Keratinocyte (primary cell): ENCODE results near the gene FSTL1. TPM values are rescaled to one million over a fixed set of nuclear protein-coding genes. Genes with fewer than 3 reads are reported as not detected.

Experiments
- DNase-seq: peaks from one replicate; pipeline ENCODE4 v3.0.0-alpha.2; 2011; ENCODE audit warnings: low read depth, missing footprints, low spot score
- FAIRE-seq: peaks from 2 replicates; lab custom pipeline; 2011; peaks lifted over from hg19 to GRCh38; lab: Jason Lieb, UNC
- H2AFZ ChIP-seq: 2 replicates; pipeline ENCODE4 v1.6.0; 2012; ENCODE audit warnings: low read length, control low read depth, inconsistent platforms; ENCODE audit not compliant: control insufficient read depth
- H3K27ac ChIP-seq: 2 replicates; pipeline ENCODE4 v1.5.1; 2011; ENCODE audit warnings: low read length; ENCODE audit not compliant: control insufficient read depth, insufficient read depth
- H3K27me3 ChIP-seq: 3 replicates; pipeline ENCODE4 v1.6.0; 2011; ENCODE audit warnings: low read length; ENCODE audit not compliant: control insufficient read depth, insufficient read depth; ENCODE audit errors: extremely low read depth
- H3K36me3 ChIP-seq, 2 experiments: 2 replicates in 1 of 2; 3 replicates in 1 of 2; pipeline ENCODE4 v1.5.1; 2011; ENCODE audit warnings: low read length in 2 of 2, mild to moderate bottlenecking in 1 of 2; ENCODE audit not compliant: control insufficient read depth in 2 of 2, insufficient read depth in 2 of 2; ENCODE audit errors: extremely low read depth in 1 of 2
- H3K4me1 ChIP-seq: 3 replicates; pipeline ENCODE4 v1.5.1; 2011; ENCODE audit warnings: low read length; ENCODE audit not compliant: control insufficient read depth, insufficient read depth; ENCODE audit errors: extremely low read depth
- H3K4me2 ChIP-seq: 3 replicates; pipeline ENCODE4 v1.6.0; 2011; ENCODE audit warnings: low read depth, low read length; ENCODE audit not compliant: control insufficient read depth, insufficient read depth; ENCODE audit errors: extremely low read depth
- H3K4me3 ChIP-seq, 3 experiments: fragments of 200-600 bp in 1 of 3; sonication (generic) in 1 of 3; 2 replicates in 2 of 3; 3 replicates in 1 of 3; pipeline ENCODE4 v1.5.1; 2011 to 2016; ENCODE audit warnings: low read length in 3 of 3, mild to moderate bottlenecking in 3 of 3, control low read depth in 2 of 3, inconsistent platforms in 1 of 3, low read depth in 1 of 3, mixed read lengths in 1 of 3, mixed run types in 1 of 3, moderate library complexity in 1 of 3; ENCODE audit not compliant: control insufficient read depth in 2 of 3, insufficient read depth in 2 of 3; ENCODE audit errors: extremely low read depth in 1 of 3
- H3K79me2 ChIP-seq: 2 replicates; pipeline ENCODE4 v1.6.0; 2012; ENCODE audit warnings: low read length; ENCODE audit not compliant: control insufficient read depth, insufficient read depth
- H3K9ac ChIP-seq: 3 replicates; pipeline ENCODE4 v1.6.0; 2011; ENCODE audit warnings: low read length; ENCODE audit not compliant: control insufficient read depth, insufficient read depth; ENCODE audit errors: extremely low read depth
- H3K9me1 ChIP-seq: 3 replicates; pipeline ENCODE4 v1.6.0; 2011; ENCODE audit warnings: low read length; ENCODE audit not compliant: control insufficient read depth, insufficient read depth; ENCODE audit errors: extremely low read depth
- H3K9me3 ChIP-seq: 2 replicates; pipeline ENCODE4 v1.5.1; 2012; ENCODE audit warnings: low read depth, low read length; ENCODE audit not compliant: control insufficient read depth
- H4K20me1 ChIP-seq: 3 replicates; pipeline ENCODE4 v1.6.0; 2011; ENCODE audit warnings: low read length; ENCODE audit not compliant: control insufficient read depth, insufficient read depth; ENCODE audit errors: extremely low read depth
- EZH2 ChIP-seq: IDR thresholded peaks from one replicate; pipeline ENCODE4 v1.6.1; 2012; ENCODE audit warnings: inconsistent platforms, mild to moderate bottlenecking, low read length, moderate library complexity
- dilution Hi-C: fragments of 300-500 bp; cut with MboI; formaldehyde crosslinking; loops from one replicate; pipeline ENCODE4 v1.7.0; 2020; ENCODE audit warnings: low sequenced_read_pairs; ENCODE audit not compliant: extremely low pct_ligation_motif_present
- polyA plus RNA-seq, 5 experiments: library from polyadenylated mRNA; depleted of rRNA in 3 of 5; stranded (reverse) in 3 of 5; stranded (forward) in 1 of 5; unstranded in 1 of 5; fragments of >200 nt; gene quantifications; 1 replicate in 1 of 5; 2 replicates in 3 of 5; 3 replicates in 1 of 5; pipeline versions ENCODE4 v1.2.1 to v1.2.3, GENCODE V29; 2011 to 2012; ENCODE audit warnings: missing spikeins in 2 of 5, low read depth in 1 of 5, low replicate concordance in 1 of 5
- TF ChIP-seq, protein P1 (sequence below), 3 experiments: IDR thresholded peaks in 1 of 3; conservative IDR thresholded peaks in 1 of 3; optimal IDR thresholded peaks in 1 of 3; 2 replicates in 2 of 3; 3 replicates in 1 of 3; pipeline versions ENCODE3 to v1.5.1; 2011; ENCODE audit warnings: low read length in 3 of 3, mild to moderate bottlenecking in 3 of 3, moderate library complexity in 2 of 3, control low read depth in 1 of 3, inconsistent platforms in 1 of 3; ENCODE audit not compliant: insufficient read depth in 2 of 3; ENCODE audit errors: extremely low read depth in 1 of 3

FSTL1 gene
- polyA plus RNA-seq, 1 donor (not counting 4 experiments of a cell fraction or from before 2014, with no cell fraction given) = 59.0 TPM

GRCh38 chr3:120436523-120437050, 14.2 kb downstream of the FSTL1 start:
- H3K9ac ChIP-seq = no peak overlapping the region
- peaks cover 3% of the 10 kb centered on the region for H3K79me2 ChIP-seq
- no peaks in the 10 kb centered on the region for H3K9me3 ChIP-seq
- peaks cover 15% of the 10 kb centered on the region for H3K4me1 ChIP-seq
- no peaks in the 10 kb centered on the region for H3K27me3 ChIP-seq
- no peaks in the 10 kb centered on the region for H3K9me1 ChIP-seq
- DNase-seq (no peak), FAIRE-seq (no peak)
- H3K36me3 ChIP-seq = peaks cover 6 to 13% of the 10 kb centered on the region in 2 experiments
- dilution Hi-C loops = no loop called here
- H3K27ac ChIP-seq = no peak overlapping the region
- H3K4me3 ChIP-seq = no peak overlapping the region
- H3K4me2 ChIP-seq = no peak overlapping the region
- H4K20me1 ChIP-seq = no peaks in the 10 kb centered on the region
- TF ChIP-seq, protein P1, sequence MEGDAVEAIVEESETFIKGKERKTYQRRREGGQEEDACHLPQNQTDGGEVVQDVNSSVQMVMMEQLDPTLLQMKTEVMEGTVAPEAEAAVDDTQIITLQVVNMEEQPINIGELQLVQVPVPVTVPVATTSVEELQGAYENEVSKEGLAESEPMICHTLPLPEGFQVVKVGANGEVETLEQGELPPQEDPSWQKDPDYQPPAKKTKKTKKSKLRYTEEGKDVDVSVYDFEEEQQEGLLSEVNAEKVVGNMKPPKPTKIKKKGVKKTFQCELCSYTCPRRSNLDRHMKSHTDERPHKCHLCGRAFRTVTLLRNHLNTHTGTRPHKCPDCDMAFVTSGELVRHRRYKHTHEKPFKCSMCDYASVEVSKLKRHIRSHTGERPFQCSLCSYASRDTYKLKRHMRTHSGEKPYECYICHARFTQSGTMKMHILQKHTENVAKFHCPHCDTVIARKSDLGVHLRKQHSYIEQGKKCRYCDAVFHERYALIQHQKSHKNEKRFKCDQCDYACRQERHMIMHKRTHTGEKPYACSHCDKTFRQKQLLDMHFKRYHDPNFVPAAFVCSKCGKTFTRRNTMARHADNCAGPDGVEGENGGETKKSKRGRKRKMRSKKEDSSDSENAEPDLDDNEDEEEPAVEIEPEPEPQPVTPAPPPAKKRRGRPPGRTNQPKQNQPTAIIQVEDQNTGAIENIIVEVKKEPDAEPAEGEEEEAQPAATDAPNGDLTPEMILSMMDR (optimal IDR thresholded peaks at IDR 0.05 in 1 of 3, IDR thresholded peaks at IDR 0.05 in 1 of 3, conservative IDR thresholded peaks at IDR 0.05 in 1 of 3; ENCODE audit: extremely low read depth in 1 of 3, insufficient read depth in 2 of 3, low read length in 3 of 3) = no peak
- no peak overlapping the region for H2AFZ ChIP-seq

GRCh38 chr3:120435621-120436020, 15.2 kb downstream of the FSTL1 start:
- Histone ChIP-seq H3K27me3 (no peaks in the 10 kb centered on the region), H3K27ac (no peak overlapping the region), H3K36me3 (peaks cover 4 to 10% of the 10 kb centered on the region in 2 experiments), H3K9ac (no peak overlapping the region), H3K4me1 (peaks cover 15% of the 10 kb centered on the region), H4K20me1 (no peaks in the 10 kb centered on the region), H3K4me3 (peak overlapping the region in 1 of 3 experiments; percentile 43), H3K9me3 (no peaks in the 10 kb centered on the region), H2AFZ (peak overlapping the region; percentile 52), H3K9me1 (no peaks in the 10 kb centered on the region), H3K4me2 (peak overlapping the region; percentile 7), H3K79me2 (peaks cover 3% of the 10 kb centered on the region)
- dilution Hi-C loops = no loop called here
- DNase-seq (peak; percentile 25), FAIRE-seq (peak; percentile 66)
- TF ChIP-seq EZH2 = no peak
- TF ChIP-seq, protein P1 (optimal IDR thresholded peaks at IDR 0.05 in 1 of 3, IDR thresholded peaks at IDR 0.05 in 1 of 3, conservative IDR thresholded peaks at IDR 0.05 in 1 of 3; ENCODE audit: extremely low read depth in 1 of 3, insufficient read depth in 2 of 3, low read length in 3 of 3) = no peak
